ENCODE results near the gene CYS1.
"Not testable (repeated sequence)": the region's sequence is repeated elsewhere in the genome, so short reads cannot be mapped to it uniquely, and the experiment has no call there.

The CYS1 gene

GRCh38 chr2:10011606-10012325 is 68.4 kb downstream of the CYS1 start:
- FAIRE-seq = not testable (repeated sequence)

- not testable (repeated sequence) for FAIRE-seq
Measured at GRCh38 chr2:10010861-10011605, 69.2 kb downstream of the CYS1 start.

- no peak for FAIRE-seq
Measured at GRCh38 chr2:10009811-10010781, 70.1 kb downstream of the CYS1 start.

GRCh38 chr2:10009271-10009810 is 70.9 kb downstream of the CYS1 start:
- no peak for FAIRE-seq

GRCh38 chr2:10008809-10009176 is 71.4 kb downstream of the CYS1 start:
- FAIRE-seq = no peak

GRCh38 chr2:10007921-10008808 is 72.0 kb downstream of the CYS1 start:
- no peak for FAIRE-seq

GRCh38 chr2:10007435-10007834 is 72.8 kb downstream of the CYS1 start:
- no peak for FAIRE-seq

Measured in islet of Langerhans (tissue), 1 donor.